Tibial nerve (tissue), 3 donors: ENCODE data around the gene TMEM233.

Experiments used
- POLR2A ChIP-seq, 2 donors: fragments of 450-650 bp; IDR thresholded peaks; one replicate each; pipeline ENCODE4 v1.6.1; 2017; ENCODE audit warnings: antibody characterized with exemption in 2 of 2, mild to moderate bottlenecking in 2 of 2, moderate library complexity in 2 of 2
- TF ChIP-seq, protein P1 (sequence below), 5 experiments: fragments of 200-600 bp in 3 of 5; fragments of 450-650 bp in 2 of 5; sonication (generic) in 3 of 5; IDR thresholded peaks; one replicate each; pipeline ENCODE4 v1.5.1; 2016 to 2019; ENCODE audit warnings: antibody characterized with exemption in 5 of 5, mild to moderate bottlenecking in 3 of 5, moderate library complexity in 2 of 5

DNA sequence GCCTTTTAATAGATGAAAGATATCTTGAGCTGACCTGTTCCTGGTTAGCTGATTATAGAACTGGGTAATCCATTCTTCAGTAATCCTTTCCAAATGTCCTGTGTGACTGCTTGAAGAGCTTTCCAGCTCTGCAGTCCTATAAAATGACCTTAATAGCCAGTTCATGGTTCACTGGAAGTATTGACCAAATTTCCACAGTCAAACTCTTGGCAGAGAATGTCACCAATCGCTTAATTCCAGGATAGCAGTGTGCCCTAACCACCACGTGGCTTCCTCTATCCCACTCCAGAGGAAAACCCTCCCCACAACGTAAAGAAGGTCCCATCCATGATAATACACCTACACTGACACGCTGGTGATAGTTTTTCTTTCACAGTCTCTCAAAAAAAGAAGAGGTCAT, 91.8 kb downstream of the TMEM233 start:
- TF ChIP-seq, protein P1, sequence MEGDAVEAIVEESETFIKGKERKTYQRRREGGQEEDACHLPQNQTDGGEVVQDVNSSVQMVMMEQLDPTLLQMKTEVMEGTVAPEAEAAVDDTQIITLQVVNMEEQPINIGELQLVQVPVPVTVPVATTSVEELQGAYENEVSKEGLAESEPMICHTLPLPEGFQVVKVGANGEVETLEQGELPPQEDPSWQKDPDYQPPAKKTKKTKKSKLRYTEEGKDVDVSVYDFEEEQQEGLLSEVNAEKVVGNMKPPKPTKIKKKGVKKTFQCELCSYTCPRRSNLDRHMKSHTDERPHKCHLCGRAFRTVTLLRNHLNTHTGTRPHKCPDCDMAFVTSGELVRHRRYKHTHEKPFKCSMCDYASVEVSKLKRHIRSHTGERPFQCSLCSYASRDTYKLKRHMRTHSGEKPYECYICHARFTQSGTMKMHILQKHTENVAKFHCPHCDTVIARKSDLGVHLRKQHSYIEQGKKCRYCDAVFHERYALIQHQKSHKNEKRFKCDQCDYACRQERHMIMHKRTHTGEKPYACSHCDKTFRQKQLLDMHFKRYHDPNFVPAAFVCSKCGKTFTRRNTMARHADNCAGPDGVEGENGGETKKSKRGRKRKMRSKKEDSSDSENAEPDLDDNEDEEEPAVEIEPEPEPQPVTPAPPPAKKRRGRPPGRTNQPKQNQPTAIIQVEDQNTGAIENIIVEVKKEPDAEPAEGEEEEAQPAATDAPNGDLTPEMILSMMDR (IDR thresholded peaks at IDR 0.05): no peak
- TF ChIP-seq POLR2A (IDR thresholded peaks at IDR 0.05): no peak
